Measurements from ENCODE around the gene GABRD. TPM values are rescaled to one million over a fixed set of nuclear protein-coding genes. Genes with fewer than 3 reads are reported as not detected.
"Not testable (repeated sequence)": the region's sequence is repeated elsewhere in the genome, so short reads cannot be mapped to it uniquely, and the experiment has no call there.

GABRD gene
- total RNA-seq, 1 donor: not detected

- no peak overlapping the region for H3K4me3 ChIP-seq (ENCODE audit: low read depth, low read length)
- TF ChIP-seq CTCF (IDR thresholded peaks at IDR 0.05; ENCODE audit: insufficient read depth, low read length): no peak
- DNase-seq (ENCODE audit: low read depth): no peak
These were observed 45.2 kb upstream of the GABRD start for GRCh38 chr1:1973716-1974642.

- no peak for TF ChIP-seq CTCF (IDR thresholded peaks at IDR 0.05; ENCODE audit: insufficient read depth, low read length)
- no peak overlapping the region for H3K4me3 ChIP-seq (ENCODE audit: low read depth, low read length)
- no peak for DNase-seq (ENCODE audit: low read depth)
These were observed 44.3 kb upstream of the GABRD start for GRCh38 chr1:1974834-1975233.

GRCh38 chr1:1975535-1975934 is 43.6 kb upstream of the GABRD start:
- no peak for TF ChIP-seq CTCF (IDR thresholded peaks at IDR 0.05; ENCODE audit: insufficient read depth, low read length)
- no peak for DNase-seq (ENCODE audit: low read depth)
- H3K4me3 ChIP-seq (ENCODE audit: low read depth, low read length): no peak overlapping the region

- no peak for DNase-seq (ENCODE audit: low read depth)
- no peak for TF ChIP-seq CTCF (IDR thresholded peaks at IDR 0.05; ENCODE audit: insufficient read depth, low read length)
- H3K4me3 ChIP-seq (ENCODE audit: low read depth, low read length): no peak overlapping the region
These were observed 43.1 kb upstream of the GABRD start for GRCh38 chr1:1976031-1976430.

- no peak for TF ChIP-seq CTCF (IDR thresholded peaks at IDR 0.05; ENCODE audit: insufficient read depth, low read length)
- H3K4me3 ChIP-seq (ENCODE audit: low read depth, low read length): no peak overlapping the region
- no peak for DNase-seq (ENCODE audit: low read depth)
These were observed 41.0 kb upstream of the GABRD start for GRCh38 chr1:1978108-1978507.

GRCh38 chr1:1978690-1979481 is 40.3 kb upstream of the GABRD start:
- not testable (repeated sequence) for DNase-seq (ENCODE audit: low read depth); H3K4me3 ChIP-seq (ENCODE audit: low read depth, low read length)

- no peak overlapping the region for H3K4me3 ChIP-seq (ENCODE audit: low read depth, low read length)
- DNase-seq (ENCODE audit: low read depth): no peak
- TF ChIP-seq CTCF (IDR thresholded peaks at IDR 0.05; ENCODE audit: insufficient read depth, low read length): no peak
These were observed 39.5 kb upstream of the GABRD start for GRCh38 chr1:1979482-1980165.
